Erythroblast (primary cell): ENCODE measurements around the gene DPP3.

Source experiments
- GATA1 ChIP-seq: IDR thresholded peaks from 2 replicates; pipeline ENCODE4 v1.6.1; 2011; ENCODE audit warnings: low read depth, mild to moderate bottlenecking, control low read depth, low read length, moderate library complexity
- POLR2A ChIP-seq: IDR thresholded peaks from 2 replicates; pipeline ENCODE4 v1.6.1; 2011; ENCODE audit warnings: mild to moderate bottlenecking, low read length

DNA sequence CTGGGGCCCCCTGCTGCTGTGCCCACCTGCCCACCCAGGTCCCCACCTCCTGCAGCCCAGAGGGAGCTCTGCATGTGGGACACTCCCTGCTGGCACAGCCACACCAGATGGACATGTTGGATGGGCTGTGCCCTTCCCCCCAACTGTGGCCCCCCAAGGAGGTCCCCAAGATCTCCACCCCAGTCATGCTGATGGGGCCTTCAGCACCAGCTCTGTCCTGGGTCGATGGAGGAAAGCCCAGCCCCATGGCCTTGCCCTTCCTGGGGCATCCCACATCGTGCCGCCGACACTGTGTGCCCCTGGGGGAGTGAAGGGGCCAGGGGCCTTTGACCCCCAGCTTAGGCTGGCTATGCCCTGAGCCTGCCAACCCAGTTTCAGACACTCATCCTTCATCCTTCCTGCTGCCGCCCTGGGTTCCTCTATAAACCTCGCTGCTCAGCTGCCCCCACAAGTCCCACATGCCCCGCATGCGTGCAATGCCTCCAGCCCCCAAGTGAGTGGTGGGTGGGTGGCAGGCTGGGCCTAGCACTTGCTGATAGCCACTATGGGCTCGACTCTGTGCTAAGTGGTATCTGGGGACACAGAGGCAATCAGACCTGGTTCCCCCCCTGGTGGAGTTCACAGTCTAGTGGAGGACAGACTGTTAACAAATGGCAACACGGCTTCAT, 3.9 kb upstream of the DPP3 start:
- TF ChIP-seq POLR2A (no peak), GATA1 (no peak)
